Activated CD4-positive, CD25-positive, alpha-beta regulatory T cell (primary cell): ENCODE measurements around the gene GRK5.
A peak's percentile ranks its signal among the peaks of the same experiment; 100 is the strongest.

Experiments used
- DNase-seq, 4 experiments: peaks; one replicate each; lab custom pipeline; 2025; lab: John Stamatoyannopoulos, UW

Gene GRK5

GRCh38 chr10:119319161-119319919, 112.0 kb downstream of the GRK5 start:
- DNase-seq: no peak

GRCh38 chr10:119319920-119320258, 112.5 kb downstream of the GRK5 start:
- DNase-seq: no peak

GRCh38 chr10:119320981-119321380, 113.6 kb downstream of the GRK5 start:
- no peak for DNase-seq

GRCh38 chr10:119323085-119324016, 116.0 kb downstream of the GRK5 start:
- DNase-seq: no peak

- DNase-seq: no peak
Observed at GRCh38 chr10:119325131-119325530, 117.8 kb downstream of the GRK5 start.

- DNase-seq: no peak
Observed at GRCh38 chr10:119326167-119326566, 118.8 kb downstream of the GRK5 start.

GRCh38 chr10:119327096-119327745, 119.8 kb downstream of the GRK5 start:
- no peak for DNase-seq

- no peak for DNase-seq
Observed at GRCh38 chr10:119328223-119328622, 120.9 kb downstream of the GRK5 start.

- DNase-seq: no peak
Observed at GRCh38 chr10:119330342-119330741, 123.0 kb downstream of the GRK5 start.

- no peak for DNase-seq
Observed at GRCh38 chr10:119331061-119331460, 123.7 kb downstream of the GRK5 start.

GRCh38 chr10:119333146-119333792, 125.9 kb downstream of the GRK5 start:
- peak in 2 of 4 experiments; percentile 13 to 36 for DNase-seq

GRCh38 chr10:119335671-119336353, 128.4 kb downstream of the GRK5 start:
- DNase-seq: no peak

GRCh38 chr10:119336599-119336998, 129.2 kb downstream of the GRK5 start:
- no peak for DNase-seq

GRCh38 chr10:119337223-119337622, 129.9 kb downstream of the GRK5 start:
- no peak for DNase-seq

GRCh38 chr10:119337796-119338432, 130.5 kb downstream of the GRK5 start:
- DNase-seq: no peak

- DNase-seq: no peak
Observed at GRCh38 chr10:119339109-119339508, 131.7 kb downstream of the GRK5 start.

- no peak for DNase-seq
Observed at GRCh38 chr10:119340893-119341458, 133.6 kb downstream of the GRK5 start.

GRCh38 chr10:119341459-119342301, 134.3 kb downstream of the GRK5 start:
- DNase-seq: peak in 2 of 4 experiments; percentile 5 to 25

GRCh38 chr10:119342335-119342734, 135.0 kb downstream of the GRK5 start:
- DNase-seq: no peak
